CD4-positive, alpha-beta T cell treated with Interleukin-21 for 1 hour (primary cell): ENCODE data around the gene CASP9.
"Not testable (repeated sequence)": the region's sequence is repeated elsewhere in the genome, so short reads cannot be mapped to it uniquely, and the experiment has no call there.

ENCODE experiments used
- DNase-seq: peaks from one replicate; pipeline ENCODE4 v3.0.0-alpha.2; 2020

CASP9 gene

GRCh38 chr1:15525050-15526020 is 1.3 kb upstream of the CASP9 start:
- peak; percentile 8 for DNase-seq

GRCh38 chr1:15524283-15525049 is 451 bp upstream of the CASP9 start:
- peak; percentile 99 for DNase-seq

- DNase-seq, result no peak
These were observed 653 bp downstream of the CASP9 start for GRCh38 chr1:15523104-15524020.

- no peak for DNase-seq
These were observed 1.5 kb downstream of the CASP9 start for GRCh38 chr1:15522551-15522950.

GRCh38 chr1:15521206-15521906 is 2.7 kb downstream of the CASP9 start:
- DNase-seq, result peak; percentile 18

GRCh38 chr1:15519625-15520024 is 4.4 kb downstream of the CASP9 start:
- DNase-seq, result no peak

GRCh38 chr1:15515022-15515663 is 8.9 kb downstream of the CASP9 start:
- no peak for DNase-seq

GRCh38 chr1:15514557-15514956 is 9.5 kb downstream of the CASP9 start:
- DNase-seq, result not testable (repeated sequence)

- no peak for DNase-seq
These were observed 10.1 kb downstream of the CASP9 start for GRCh38 chr1:15513919-15514318.

- no peak for DNase-seq
These were observed 10.8 kb downstream of the CASP9 start for GRCh38 chr1:15513192-15513591.

- DNase-seq, result no peak
These were observed 13.2 kb downstream of the CASP9 start for GRCh38 chr1:15510611-15511405.

- DNase-seq, result no peak
These were observed 14.4 kb downstream of the CASP9 start for GRCh38 chr1:15509586-15509985.

- DNase-seq, result no peak
These were observed 15.1 kb downstream of the CASP9 start for GRCh38 chr1:15508700-15509487.

- DNase-seq, result no peak
These were observed 16.7 kb downstream of the CASP9 start for GRCh38 chr1:15507278-15507677.

GRCh38 chr1:15506831-15507230 is 17.2 kb downstream of the CASP9 start:
- DNase-seq, result no peak

GRCh38 chr1:15504436-15504835 is 19.6 kb downstream of the CASP9 start:
- no peak for DNase-seq

GRCh38 chr1:15501208-15502032 is 22.6 kb downstream of the CASP9 start:
- peak; percentile 49 for DNase-seq

- DNase-seq, result no peak
These were observed 23.5 kb downstream of the CASP9 start for GRCh38 chr1:15500184-15501178.
